Central memory CD8-positive, alpha-beta T cell (primary cell): ENCODE results near the gene ITPR1.

Experiments
- ATAC-seq: fragments of 150-1000 bp; cut with Tn5 transposase; replicated peaks from 2 replicates; pipeline ENCODE4 v1.10.0; 2022; ENCODE audit warnings: mild to moderate bottlenecking, moderate FRiP score, moderate number of reproducible peaks; ENCODE audit not compliant: poor library complexity, severe bottlenecking; ENCODE audit errors: extremely low read depth
- DNase-seq, 2 donors: peaks; one replicate each; pipeline ENCODE4 v3.0.0; 2021; ENCODE audit warnings: low spot score in 2 of 2
- H3K27ac Mint-ChIP-seq: one replicate; pipeline ENCODE4 v1.8.0; 2022; ENCODE audit warnings: low read depth, mild to moderate bottlenecking, moderate library complexity, mixed read lengths
- H3K27me3 Mint-ChIP-seq: one replicate; pipeline ENCODE4 v1.8.0; 2022; ENCODE audit warnings: mixed read lengths
- H3K36me3 Mint-ChIP-seq: one replicate; pipeline ENCODE4 v1.8.0; 2022; ENCODE audit warnings: mild to moderate bottlenecking, moderate library complexity, mixed read lengths; ENCODE audit not compliant: insufficient read depth
- H3K4me1 Mint-ChIP-seq: one replicate; pipeline ENCODE4 v1.8.0; 2022; ENCODE audit warnings: mixed read lengths
- H3K4me3 Mint-ChIP-seq: one replicate; pipeline ENCODE4 v1.8.0; 2022; ENCODE audit warnings: mild to moderate bottlenecking, moderate library complexity, mixed read lengths
- H3K9me3 Mint-ChIP-seq: one replicate; pipeline ENCODE4 v1.8.0; 2022; ENCODE audit warnings: mixed read lengths

The ITPR1 gene

GRCh38 chr3:4886448-4886847 lies 393.3 kb downstream of the ITPR1 start:
- no peak for ATAC-seq
- Mint-ChIP-seq H3K27me3 (no peaks in the 10 kb centered on the region), H3K36me3 (peaks cover 4% of the 10 kb centered on the region), H3K27ac (no peak overlapping the region), H3K9me3 (no peaks in the 10 kb centered on the region), H3K4me3 (no peak overlapping the region), H3K4me1 (peaks cover 16% of the 10 kb centered on the region)
- no peak for DNase-seq

DNA sequence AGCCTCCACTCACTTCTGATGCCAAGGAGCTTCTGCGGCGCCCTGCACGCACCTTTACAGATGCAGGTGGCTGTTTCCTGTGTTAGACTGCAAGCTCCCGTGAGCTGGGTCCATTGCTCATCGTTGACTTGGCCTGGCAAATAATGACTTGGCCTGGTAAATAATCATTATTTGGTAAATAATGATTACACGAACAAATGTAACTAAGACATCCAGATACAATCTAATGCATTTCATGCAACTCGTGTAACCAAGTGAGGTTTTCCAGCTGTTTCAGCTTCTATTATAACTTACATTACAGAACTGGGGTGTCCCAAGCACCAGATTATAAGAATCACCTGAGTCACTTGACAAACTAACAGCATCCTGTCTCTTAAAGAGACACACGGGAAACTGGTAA lies 394.0 kb downstream of the ITPR1 start:
- no peak overlapping the region for H3K27ac Mint-ChIP-seq
- DNase-seq (no peak), ATAC-seq (no peak)
- H3K27me3 Mint-ChIP-seq, result no peaks in the 10 kb centered on the region
- no peak overlapping the region for H3K4me3 Mint-ChIP-seq
- H3K9me3 Mint-ChIP-seq, result no peaks in the 10 kb centered on the region
- peaks cover 4% of the 10 kb centered on the region for H3K36me3 Mint-ChIP-seq
- H3K4me1 Mint-ChIP-seq, result peaks cover 16% of the 10 kb centered on the region

DNA sequence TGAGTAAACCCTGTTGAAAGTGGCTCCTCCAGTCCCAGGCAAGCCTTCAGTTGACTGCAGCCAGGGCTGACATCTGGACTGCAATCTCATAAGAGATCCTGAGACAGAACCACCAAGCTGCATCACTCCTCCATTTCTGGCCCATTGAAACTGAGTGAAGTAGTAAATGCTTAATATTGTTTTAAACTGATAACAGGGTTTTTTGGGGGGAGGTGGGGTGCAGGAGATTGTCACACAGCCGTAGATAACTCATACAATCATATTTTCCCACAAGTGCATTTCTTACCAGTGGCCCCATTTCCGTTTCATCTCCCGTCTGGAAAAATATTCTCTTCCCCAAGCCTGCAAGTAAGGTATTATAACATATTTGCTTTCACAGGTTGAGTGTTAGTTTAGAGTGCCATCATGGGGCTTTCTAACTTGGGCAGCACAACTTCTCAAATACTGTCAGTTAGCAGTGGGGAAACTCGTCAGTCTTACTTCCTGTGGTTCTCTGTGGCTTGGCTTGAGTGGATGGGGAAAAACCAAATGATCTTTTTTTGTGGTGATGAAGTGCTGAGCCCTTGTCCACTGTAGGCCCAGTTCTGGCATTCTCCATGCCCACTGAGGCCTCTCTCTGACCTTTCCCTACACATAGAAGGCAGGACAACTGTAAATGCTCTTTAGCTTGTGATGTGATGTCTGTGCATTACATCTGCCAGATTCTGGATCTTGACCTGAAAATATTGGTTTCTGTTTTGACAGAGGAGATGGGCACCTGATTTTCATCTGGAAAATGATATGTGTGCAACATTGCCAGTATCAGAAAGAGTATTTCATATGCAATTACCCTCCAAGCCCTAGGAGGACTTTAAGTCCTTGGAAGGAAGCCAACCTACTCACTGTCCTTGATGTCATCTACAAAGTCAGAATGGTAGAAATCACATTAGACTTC lies 396.0 kb downstream of the ITPR1 start:
- DNase-seq (peak in 1 of 2 donors; percentile 21), ATAC-seq (peak; percentile 89)
- Mint-ChIP-seq H3K4me1 (peaks cover 16% of the 10 kb centered on the region), H3K9me3 (no peaks in the 10 kb centered on the region), H3K27me3 (no peaks in the 10 kb centered on the region), H3K4me3 (no peak overlapping the region), H3K27ac (peak overlapping the region; percentile 2), H3K36me3 (peaks cover 4% of the 10 kb centered on the region)

GRCh38 chr3:4889896-4890295 lies 396.7 kb downstream of the ITPR1 start:
- DNase-seq (no peak), ATAC-seq (no peak)
- H3K4me3 Mint-ChIP-seq, result no peak overlapping the region
- no peaks in the 10 kb centered on the region for H3K27me3 Mint-ChIP-seq
- peaks cover 4% of the 10 kb centered on the region for H3K36me3 Mint-ChIP-seq
- no peaks in the 10 kb centered on the region for H3K9me3 Mint-ChIP-seq
- H3K4me1 Mint-ChIP-seq, result peaks cover 16% of the 10 kb centered on the region
- peak overlapping the region; percentile 2 for H3K27ac Mint-ChIP-seq

DNA sequence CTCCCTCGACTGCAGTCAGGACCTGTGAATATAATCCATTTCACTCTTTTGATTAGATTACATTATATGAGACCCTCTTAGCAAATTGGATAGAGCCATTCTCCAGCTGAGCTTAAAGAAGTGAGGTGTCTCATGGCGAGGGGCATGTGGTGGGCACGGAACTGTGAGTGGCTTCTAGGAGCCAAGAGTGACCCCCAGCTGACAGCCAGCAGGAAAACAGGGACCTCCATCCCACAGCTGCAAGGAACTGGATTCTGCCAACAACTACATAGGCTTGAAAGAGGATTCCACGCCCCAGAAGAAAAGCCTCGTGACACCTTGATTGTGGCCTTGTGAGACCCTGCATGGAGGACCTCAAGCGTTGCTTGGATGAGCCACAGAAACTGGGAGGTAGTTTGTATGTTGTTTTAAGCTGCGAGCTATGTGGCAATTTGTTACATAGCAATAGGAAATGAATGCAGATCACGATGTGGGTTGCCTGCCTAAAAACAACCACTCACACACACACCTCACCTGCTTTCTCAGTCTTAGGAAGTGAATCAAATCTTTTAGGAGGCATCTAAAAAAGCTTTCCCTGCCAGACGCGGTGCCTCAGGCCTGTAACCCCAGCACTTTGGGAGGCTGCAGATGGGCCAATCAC lies 401.9 kb downstream of the ITPR1 start:
- no peak for DNase-seq

GRCh38 chr3:4895838-4896237 lies 402.7 kb downstream of the ITPR1 start:
- Mint-ChIP-seq H3K4me1 (peaks cover 22% of the 10 kb centered on the region), H3K27ac (no peak overlapping the region), H3K36me3 (peaks cover 4% of the 10 kb centered on the region), H3K4me3 (no peak overlapping the region), H3K9me3 (no peaks in the 10 kb centered on the region), H3K27me3 (no peaks in the 10 kb centered on the region)
- ATAC-seq (no peak), DNase-seq (no peak)

More for the DNA sequence above, 401.9 kb downstream of the ITPR1 start:
- Mint-ChIP-seq H3K4me1 (peaks cover 16% of the 10 kb centered on the region), H3K4me3 (no peak overlapping the region), H3K36me3 (peaks cover 2% of the 10 kb centered on the region), H3K27ac (no peak overlapping the region), H3K9me3 (no peaks in the 10 kb centered on the region), H3K27me3 (no peaks in the 10 kb centered on the region)
- ATAC-seq, result no peak
